Effector CD8-positive, alpha-beta T cell (primary cell): ENCODE data around the gene COX4I1.
"Not testable (repeated sequence)": the region's sequence is repeated elsewhere in the genome, so short reads cannot be mapped to it uniquely, and the experiment has no call there.

Experiments used
- DNase-seq: peaks from one replicate; lab custom pipeline; 2025; lab: John Stamatoyannopoulos, UW

The COX4I1 gene

DNA sequence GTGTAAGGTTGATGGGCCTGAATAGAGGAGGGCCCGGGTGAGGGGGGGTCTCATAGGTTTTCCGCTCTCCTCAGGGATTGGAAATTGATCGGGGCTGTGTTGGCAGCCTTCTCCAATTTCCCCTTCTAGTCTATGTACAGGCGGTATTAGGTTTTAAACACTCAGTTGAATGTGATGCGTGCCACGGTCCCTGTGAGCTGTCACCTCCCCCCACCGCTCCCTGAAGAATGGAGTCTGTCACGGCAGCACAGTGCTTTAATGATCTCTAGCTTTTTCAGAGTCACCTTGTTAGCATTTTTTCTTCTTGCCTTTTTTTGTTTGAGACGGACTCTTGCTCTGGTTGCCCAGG is 800 bp downstream of the COX4I1 start:
- DNase-seq, result peak; percentile 45

DNA sequence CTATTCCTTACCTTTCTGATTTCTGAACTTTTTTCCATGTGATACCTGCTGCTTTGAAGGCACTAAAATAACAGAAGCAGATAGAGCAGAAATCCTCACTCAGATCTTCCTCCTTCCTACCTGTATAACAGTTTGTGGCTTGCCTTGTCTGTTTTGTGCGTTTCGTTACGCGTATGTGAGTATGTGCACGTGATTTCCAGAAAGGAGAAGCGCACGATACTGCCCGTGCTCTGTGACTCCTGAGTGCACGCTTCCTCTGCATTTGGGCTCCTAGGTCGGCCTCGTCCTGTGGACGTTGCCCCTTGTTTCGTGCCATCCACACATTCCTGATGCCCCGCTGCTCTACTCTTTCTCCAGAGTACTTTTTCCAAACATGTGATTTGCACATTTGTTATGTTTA is 4.1 kb downstream of the COX4I1 start:
- DNase-seq, result no peak

DNA sequence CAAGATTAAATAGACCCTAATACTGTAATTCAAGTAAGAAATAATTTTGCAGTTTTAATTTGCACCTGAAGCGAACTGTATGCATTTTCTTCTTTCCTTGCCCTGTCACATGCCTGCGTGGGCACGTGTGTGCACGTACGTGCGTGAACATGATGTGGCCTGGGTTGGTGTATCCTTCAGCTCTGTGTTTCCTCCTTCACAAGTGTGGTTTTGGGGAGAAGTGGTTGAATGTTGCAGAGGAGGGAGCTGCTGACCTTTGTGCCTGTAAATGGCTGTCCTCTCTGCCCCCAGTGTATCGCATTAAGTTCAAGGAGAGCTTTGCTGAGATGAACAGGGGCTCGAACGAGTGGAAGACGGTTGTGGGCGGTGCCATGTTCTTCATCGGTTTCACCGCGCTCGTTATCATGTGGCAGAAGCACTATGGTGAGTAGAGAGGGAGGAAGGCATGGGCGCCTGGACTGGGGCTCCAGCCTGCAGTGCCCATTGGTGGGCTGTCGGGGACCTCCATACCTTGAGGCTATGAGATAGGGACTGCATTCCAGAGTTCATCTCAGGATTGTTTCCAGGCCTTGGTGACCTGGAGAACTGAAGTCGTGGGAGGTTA is 6.0 kb downstream of the COX4I1 start:
- no peak for DNase-seq

DNA sequence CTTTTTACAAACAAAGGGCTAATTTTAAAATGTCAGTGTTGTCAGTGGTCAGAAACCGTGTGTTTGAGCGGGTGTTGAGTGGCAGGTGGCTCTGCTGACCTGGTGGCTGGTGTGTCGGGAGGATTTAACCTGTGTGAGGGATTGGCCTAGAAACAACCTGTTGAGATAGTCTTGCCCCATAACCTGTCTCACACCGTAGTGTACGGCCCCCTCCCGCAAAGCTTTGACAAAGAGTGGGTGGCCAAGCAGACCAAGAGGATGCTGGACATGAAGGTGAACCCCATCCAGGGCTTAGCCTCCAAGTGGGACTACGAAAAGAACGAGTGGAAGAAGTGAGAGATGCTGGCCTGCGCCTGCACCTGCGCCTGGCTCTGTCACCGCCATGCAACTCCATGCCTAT is 7.0 kb downstream of the COX4I1 start:
- no peak for DNase-seq

DNA sequence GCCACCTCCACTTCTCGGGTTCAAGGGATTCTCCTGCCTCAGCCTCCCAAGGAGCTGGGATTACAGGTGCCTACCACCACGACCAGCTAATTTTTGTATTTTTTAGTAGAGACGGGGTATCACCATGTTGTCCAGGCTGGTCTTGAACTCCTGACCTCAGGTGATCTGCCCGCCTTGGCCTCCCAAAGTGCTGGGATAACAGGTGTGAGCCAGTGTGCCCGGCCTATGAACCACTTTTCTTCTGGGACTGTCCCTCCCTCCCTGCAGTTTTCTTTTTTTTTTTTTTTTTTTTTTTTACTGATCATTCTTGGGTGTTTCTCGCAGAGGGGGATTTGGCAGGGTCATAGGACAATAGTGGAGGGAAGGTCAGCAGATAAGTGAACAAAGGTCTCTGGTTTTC is 7.8 kb downstream of the COX4I1 start:
- not testable (repeated sequence) for DNase-seq

DNA sequence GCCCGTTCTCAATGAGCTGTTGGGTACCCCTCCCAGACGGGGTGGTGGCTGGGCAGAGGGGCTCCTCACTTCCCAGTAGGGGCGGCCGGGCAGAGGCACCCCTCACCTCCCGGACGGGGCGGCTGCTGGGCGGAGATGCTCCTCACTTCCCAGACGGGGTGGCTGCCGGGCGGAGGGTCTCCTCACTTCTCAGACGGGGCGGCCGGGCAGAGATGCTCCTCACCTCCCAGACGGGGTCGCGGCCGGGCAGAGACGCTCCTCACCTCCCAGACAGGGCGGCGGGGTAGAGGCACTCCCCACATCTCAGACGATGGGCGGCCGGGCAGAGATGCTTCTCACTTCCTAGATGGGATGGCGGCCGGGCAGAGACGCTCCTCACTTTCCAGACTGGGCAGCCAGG is 8.6 kb downstream of the COX4I1 start:
- not testable (repeated sequence) for DNase-seq

DNA sequence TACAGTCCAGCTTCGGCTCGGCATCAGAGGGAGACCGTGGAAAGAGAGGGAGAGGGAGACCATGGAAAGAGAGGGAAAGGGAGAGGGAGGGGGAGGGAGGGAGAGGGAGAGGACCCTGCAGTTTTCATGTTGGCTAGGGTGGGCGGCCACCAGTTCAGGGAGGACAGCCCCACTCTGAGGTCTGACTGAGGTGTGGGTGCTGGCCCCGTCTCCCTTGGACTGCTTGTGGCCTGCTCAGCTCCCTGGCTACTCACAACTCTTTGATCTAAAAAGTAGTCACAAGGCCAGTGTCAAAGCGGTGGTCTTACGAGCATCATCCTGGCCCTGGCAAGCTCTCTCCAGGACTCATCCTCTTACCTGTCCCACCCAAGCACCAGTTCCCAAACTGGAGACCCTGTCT is 9.4 kb downstream of the COX4I1 start:
- no peak for DNase-seq

DNA sequence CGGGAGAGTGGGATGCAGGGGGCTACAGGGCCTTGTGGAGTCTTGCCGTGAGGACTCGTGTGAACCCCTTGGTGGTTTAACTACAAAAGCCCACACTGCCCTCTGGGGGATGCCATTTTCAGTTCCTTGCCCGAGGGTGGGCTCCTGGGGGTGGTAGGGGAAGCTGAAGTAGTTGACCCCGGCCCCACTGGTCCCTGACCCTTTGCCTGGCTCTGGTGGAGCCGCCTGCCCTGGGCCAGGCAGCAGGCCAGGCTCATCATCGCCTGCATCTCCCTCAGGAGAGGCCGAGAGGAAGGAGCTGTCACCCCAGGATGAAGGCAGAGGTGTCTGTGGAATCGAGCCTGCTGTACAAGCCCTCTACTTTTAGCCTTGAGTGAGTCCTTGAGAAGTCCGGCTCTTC is 10.2 kb downstream of the COX4I1 start:
- no peak for DNase-seq

DNA sequence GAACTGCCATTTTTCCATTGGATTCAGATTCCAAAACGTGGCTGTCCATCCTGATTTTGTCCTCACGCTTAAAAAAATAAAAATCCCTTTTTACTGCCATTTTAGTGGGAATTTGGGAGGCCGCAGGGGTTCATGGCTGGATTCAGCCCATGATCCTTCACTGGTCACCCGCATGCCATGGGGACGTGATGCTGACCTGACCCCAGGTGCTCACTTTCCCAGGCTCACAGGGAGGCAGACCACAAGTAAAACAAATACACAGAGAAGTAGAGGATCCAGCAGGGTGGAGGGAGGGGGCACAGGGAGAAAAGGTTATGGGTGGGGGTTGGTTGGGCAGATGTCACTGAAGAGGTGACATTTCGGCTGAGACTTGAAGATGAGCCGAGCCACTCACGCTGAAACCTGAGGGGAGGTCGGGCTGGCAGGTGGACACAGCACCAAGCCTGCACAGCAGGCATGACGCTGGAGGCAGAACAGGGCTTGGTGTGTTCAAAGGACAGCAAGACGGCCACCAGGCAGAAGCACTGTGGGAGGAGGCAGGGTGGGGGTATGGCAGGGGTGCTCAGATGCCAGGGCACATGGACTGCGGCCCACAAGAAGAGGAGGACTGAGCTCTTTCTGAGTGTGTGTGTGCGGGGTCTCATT is 10.7 kb downstream of the COX4I1 start:
- DNase-seq, result no peak

DNA sequence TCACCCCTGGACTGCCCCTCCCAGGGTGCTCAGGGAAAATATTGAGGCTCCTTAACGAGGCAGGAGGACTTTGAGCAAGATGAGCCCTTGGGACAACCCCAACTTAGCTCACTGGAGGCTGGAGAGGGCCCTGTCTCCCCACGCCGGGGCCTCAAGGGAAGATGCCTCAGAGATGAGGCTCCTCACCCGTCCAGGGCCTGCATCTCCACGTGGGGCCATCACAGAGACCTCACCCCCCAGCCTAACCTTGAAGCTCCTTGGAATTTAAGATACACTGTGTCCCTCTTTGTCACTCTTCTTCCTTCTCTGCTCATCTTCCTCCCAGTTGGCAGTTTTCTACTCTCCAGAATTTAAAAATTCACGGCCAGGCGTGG is 11.2 kb downstream of the COX4I1 start:
- DNase-seq, result no peak

DNA sequence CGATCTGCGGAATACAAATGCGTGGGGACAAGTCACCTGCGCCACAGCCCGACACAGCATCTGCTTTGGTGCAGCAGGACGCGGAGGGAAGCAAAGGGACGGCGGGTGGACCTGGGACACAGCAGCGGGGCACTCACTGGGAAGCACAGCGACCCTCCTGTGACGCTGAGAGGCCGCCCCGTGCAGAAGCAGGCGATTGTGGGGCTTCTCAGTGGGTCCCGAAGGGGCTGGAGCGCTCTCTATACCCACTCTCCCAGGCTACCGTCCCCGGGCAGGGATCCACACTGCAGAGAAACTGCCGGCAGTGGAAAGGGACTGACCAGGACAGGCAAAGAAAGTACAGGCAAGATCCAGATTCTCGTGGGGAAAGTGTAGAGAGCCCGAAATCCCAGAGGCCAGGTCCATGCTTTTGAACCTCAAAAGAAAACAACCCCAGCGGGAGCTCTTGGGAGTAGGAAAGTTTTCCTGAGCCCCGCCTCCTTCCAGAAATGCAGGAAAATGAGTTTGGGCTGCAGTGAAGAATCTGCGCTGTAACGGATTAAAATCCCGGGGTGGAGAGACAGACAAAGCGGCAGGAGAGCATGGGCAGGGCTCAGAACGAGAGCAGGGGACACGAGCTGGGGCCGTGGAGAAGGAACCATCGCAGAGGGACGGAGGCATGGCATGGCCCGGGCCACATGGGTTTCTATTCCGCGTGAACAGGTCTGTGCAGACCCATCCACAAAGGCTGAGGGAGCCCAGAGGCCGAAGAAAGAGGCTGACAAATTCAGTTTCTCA is 12.7 kb downstream of the COX4I1 start:
- DNase-seq, result no peak

DNA sequence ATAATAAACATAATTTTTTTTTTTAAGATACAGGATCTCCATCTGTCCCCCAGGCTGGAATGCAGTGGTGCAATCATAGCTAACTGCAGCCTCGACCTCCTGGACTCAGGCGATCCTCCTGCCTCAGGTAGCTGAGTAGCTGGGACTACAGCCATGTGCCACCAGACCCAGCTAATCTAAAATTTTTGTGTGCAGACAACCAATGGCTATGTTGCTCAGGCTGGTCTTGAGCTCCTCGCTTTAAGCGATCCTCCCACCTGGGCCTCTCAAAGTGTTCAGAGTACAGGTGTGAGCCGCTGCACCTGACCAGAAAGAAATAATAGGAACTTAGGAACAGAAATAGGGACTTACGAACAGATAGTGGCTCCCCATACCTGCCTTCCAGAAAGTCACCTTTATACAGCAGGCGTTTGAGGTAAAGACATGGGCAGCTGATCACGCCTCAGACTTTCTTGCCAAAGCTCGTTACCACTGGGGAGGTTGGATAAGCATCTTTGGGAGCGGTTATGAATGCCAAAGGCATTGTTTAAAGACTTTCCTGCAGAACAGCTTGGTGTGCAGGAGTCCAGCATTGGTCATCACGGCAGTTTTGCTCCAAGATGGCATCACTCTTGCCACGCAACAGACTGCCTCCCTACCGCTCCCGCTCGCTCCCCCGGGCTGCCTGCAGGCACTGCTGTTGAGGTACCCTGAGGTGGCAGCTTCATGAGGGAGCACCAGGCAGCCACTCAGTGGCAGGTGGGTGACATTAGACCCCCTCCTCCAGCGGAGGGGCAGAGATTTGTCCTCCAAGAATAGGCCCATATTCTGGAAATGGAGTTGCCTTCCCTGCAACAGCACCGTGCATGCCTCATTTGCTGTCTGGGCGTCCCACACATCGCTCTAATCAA is 13.6 kb downstream of the COX4I1 start:
- DNase-seq, result no peak

DNA sequence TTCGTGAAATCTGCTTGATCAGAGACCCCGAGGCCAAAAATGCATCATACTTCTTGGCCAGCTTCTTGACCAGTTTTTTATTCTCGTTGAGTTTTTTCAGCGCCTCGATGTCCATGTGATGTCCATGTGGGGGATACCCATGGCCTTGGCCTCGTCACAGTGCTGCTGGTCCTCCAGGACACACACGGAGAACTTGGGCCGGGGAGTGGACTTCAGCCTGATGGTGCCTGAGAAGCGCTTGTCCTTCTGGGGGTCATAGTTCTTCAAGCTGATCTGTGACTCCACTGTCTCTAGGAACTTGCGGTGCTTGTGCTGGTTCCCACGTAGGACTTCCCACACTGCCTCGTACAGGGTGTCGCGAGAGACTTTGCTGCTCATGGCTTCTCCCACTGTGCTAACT is 16.7 kb downstream of the COX4I1 start:
- no peak for DNase-seq

DNA sequence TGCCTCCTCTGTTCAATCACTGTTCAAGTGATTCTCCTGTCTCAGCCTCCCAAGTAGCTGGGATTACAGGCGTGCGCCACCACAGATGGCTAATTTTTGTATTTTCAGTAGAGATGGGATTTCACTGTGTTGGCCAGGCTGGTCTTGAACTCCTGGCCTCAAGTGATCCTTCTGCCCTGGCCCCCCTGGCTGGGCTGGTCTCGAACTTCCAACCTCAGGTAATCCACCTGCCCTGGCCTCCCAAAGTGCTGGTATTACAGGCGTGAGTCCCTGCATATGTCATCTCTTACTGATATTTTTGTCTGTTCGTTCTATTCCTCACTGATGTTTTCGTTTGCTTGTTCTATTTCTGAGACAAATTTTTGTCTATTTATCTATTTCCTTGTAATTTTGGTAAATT is 17.7 kb downstream of the COX4I1 start:
- DNase-seq, result not testable (repeated sequence)

DNA sequence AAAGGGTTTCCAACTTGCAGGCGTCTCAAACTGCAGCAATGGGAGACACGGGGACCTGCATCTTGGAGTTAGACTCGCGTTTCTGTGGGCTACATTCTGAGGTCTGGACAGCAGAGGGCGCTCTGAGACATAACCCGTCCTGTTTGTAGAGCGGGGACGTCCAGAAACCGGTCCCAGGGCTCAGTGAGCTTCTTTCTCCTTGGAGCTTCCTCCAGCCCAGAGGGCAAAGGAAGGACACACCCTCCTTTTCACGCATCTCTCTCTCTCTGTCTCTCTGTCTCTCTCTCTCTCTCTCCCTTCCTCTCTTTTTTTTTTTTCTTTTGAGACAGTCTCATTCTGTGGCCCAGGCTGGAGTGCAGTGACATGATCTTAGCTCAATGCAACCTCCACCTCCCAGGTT is 19.8 kb downstream of the COX4I1 start:
- peak; percentile 76 for DNase-seq

DNA sequence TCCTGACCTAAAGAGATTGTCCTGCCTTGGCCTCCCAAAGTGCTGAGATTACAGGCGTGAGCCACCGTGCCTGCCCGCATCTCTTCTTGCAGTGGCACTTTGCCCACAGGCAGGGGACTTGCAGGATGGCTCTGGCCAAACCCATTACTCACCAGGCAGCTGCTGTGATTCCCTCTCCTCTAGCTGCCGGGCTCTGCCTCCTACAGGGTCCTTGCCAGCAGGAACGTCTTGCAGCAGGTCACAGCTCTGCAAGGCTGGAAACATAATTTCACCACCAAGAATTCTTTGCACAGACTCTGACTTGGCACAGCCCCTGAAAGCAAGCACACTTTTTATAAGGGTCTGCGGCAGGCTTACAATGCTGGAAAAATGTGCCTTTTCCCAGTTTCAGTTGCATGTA is 20.3 kb downstream of the COX4I1 start:
- no peak for DNase-seq

DNA sequence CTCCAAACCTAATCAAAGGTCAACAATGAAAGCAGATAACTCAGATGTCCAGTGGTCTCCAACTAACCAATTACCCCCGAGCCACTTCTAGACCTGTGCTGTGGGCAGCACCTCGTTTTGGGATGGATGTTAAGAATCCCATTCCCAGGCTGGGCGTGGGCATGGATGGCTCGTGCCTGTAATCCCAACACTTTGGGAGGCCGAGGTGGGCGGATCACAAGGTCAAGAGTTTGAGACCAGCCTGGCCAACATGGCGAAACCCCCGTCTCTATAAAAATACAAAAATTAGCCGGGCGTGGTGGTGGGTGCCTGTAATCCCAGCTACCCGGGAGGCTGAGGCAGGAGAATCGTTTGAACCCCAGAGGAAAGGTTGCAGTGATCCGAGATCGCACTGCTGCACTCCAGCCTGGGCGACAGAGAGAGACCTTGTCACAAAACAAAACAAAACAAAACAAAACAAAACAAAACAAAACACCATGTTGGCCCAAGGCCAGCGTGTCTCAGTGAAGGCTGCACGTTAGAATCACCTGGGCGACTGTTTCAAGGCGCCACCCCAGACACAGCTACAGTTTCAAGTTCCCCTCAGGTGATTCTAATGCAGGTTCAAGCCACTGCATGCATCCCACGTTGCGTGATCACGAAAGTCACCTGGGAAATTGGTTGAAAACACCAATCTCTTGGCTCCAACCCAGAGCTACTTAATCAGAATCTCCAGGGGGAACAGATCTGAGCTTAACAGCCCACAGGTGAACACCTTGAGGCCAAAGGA is 21.3 kb downstream of the COX4I1 start:
- DNase-seq, result no peak

DNA sequence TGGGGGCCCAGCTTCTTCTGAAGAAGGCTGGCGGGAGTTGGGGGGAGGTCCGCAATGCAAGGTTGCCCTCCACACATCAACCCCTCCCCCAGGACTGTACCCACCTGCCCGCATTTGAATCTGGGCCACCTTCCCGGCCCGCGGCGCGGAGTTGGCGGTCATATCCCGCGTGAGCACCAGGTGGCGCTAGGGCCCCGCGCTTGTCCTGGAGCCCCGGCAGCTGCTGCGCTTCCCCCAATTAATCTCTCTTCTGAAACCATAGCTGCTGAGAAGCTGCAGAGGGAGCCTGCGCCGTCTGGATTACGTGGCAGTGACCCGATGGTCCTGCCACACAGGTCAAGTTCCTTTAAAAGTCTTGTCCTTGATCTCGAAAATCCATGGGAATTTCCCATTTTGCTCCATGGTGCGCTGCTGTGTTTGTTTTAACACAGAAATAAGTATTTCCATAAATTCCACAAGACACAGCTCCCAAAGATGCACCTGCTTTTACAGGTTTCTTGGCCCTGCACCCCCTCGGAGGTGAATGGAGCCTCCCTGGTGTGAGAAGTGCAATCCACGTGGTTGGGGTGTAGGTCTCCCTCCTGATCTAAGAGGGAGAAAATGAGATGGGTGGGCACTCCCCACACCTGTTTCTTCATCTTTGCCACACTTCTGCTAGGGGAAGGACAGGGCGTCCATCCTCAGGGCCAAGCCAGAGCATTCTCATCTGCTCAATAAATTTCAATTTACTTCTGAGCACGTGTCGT is 22.1 kb downstream of the COX4I1 start:
- DNase-seq, result peak; percentile 57

DNA sequence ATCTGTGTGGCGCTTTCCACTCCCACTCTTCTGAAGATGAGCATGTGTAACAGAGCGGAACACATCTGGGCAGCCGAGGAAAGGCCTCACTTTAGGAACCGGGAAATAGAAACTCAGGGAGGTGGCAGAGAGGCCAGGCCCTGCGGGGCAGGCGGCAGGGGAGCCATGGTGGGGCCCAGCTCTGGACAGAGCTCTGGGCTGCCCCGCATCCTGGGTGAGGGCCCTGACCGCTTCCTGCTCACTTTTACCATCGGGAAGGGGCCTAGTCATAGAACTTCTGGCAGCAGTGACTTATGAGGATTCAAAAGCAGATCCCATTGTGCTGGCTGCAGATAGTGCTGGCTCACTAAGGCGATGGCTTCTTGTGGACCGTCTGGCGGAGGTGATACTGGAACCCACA is 22.6 kb downstream of the COX4I1 start:
- DNase-seq, result no peak

DNA sequence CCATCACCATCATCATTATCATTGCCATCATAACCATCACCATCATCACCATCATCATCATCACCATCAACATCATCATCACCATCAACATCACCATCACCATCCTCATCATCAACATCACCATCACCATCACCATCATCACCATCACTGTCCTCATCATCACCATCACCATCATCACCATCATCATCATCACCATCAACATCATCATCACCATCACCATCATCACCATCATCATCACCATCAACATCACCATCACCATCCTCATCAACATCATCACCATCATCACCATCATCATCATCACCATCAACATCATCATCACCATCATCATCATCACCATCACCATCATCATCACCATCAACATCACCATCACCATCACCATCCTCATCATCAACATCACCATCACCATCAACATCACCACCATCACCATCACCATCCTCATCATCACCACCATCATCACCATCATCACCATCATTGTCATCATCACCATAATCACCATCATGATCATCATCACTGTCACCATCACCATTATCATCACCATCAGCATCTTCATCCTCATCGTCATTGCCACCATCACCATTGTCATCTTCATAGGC is 23.9 kb downstream of the COX4I1 start:
- no peak for DNase-seq
